Measurements from ENCODE around the gene MYRIP. TPM values are rescaled to one million over a fixed set of nuclear protein-coding genes. Genes with fewer than 3 reads are reported as not detected.

Gene MYRIP
- polyA plus RNA-seq, 1 of the 3 experiments (the other 2 are of a cell fraction): 1.2 TPM

- H3K27ac ChIP-seq (ENCODE audit: low read depth in 2 of 2, low read length in 1 of 2): no peak overlapping the region
- no peak overlapping the region for H3K4me3 ChIP-seq (ENCODE audit: low read depth in 2 of 2, low read length in 1 of 2)
- H3K9me2 ChIP-seq: no peaks in the 10 kb centered on the region
- no peaks in the 10 kb centered on the region for H3K36me3 ChIP-seq (replicated peaks in 1 of 2; ENCODE audit: control insufficient read depth in 1 of 2, insufficient read depth in 2 of 2, low read length in 1 of 2)
- H3K4me2 ChIP-seq: no peak overlapping the region
- no peak overlapping the region for H3K9ac ChIP-seq
- H3F3A ChIP-seq (replicated peaks; ENCODE audit: insufficient read depth): no peaks in the 10 kb centered on the region
- no peak overlapping the region for H2AFZ ChIP-seq (ENCODE audit: low read depth)
- H3K27me3 ChIP-seq (ENCODE audit: insufficient read depth): no peaks in the 10 kb centered on the region
- no peaks in the 10 kb centered on the region for H4K20me1 ChIP-seq (ENCODE audit: insufficient read depth)
- ChIA-PET CTCF (interaction anchor here (0.7 to 1.6 kb wide), 3 partner anchors 70 to 385 kb away, joined by 3 to 6 read pairs (median 3); no protein-coding TSS in a partner anchor), POLR2A (no interaction called here)
- no peak for TF ChIP-seq FOSL2 (IDR thresholded peaks at IDR 0.05; ENCODE audit: borderline replicate concordance, low read depth)
- TF ChIP-seq CTCF (IDR thresholded peaks at IDR 0.05): peak; percentile 51
- TF ChIP-seq SMC3 (IDR thresholded peaks at IDR 0.05; ENCODE audit: low read depth, low read length): peak; percentile 59
- TF ChIP-seq PBX3 (IDR thresholded peaks at IDR 0.05): no peak
- TF ChIP-seq SIN3A (IDR thresholded peaks at IDR 0.05; ENCODE audit: borderline replicate concordance, low read depth, low read length): no peak
- TF ChIP-seq RAD21 (IDR thresholded peaks at IDR 0.05; ENCODE audit: low read length): peak; percentile 82
- no peak for TF ChIP-seq REST (IDR thresholded peaks at IDR 0.05; ENCODE audit: low read depth, low read length)
- TF ChIP-seq ELF1 (IDR thresholded peaks at IDR 0.05): no peak
- no peak for TF ChIP-seq GATA2 (CRISPR knock-in tag; IDR thresholded peaks at IDR 0.05)
- H3K4me1 ChIP-seq (ENCODE audit: control insufficient read depth in 1 of 2, insufficient read depth in 2 of 2, low read depth in 1 of 2, low read length in 1 of 2): no peaks in the 10 kb centered on the region; a peak in 1 of 4 replicates
- DNase-seq: peak; percentile 27
- H3K79me2 ChIP-seq (ENCODE audit: insufficient read depth): no peaks in the 10 kb centered on the region
- no peaks in the 10 kb centered on the region for H3K9me3 ChIP-seq
Observed at GRCh38 chr3:40109641-40110490, 300.5 kb downstream of the MYRIP start.

Measured in SK-N-SH (cell line).